Spleen (tissue), 7 donors: ENCODE measurements around the gene PHLPP2.

ENCODE experiments used
- POLR2A ChIP-seq, 3 donors: fragments of 450-650 bp; IDR thresholded peaks; one replicate each; pipeline ENCODE4 v1.5.1; 2017; ENCODE audit warnings: antibody characterized with exemption in 3 of 3, mild to moderate bottlenecking in 1 of 3
- TF ChIP-seq, protein P1 (sequence below), 11 experiments: fragments of 200-600 bp in 7 of 11; fragments of 450-650 bp in 4 of 11; sonication (generic) in 4 of 11; IDR thresholded peaks in 8 of 11; conservative IDR thresholded peaks in 3 of 11; 1 replicate in 7 of 11; 2 replicates in 4 of 11; pipeline versions ENCODE4 v1.4.0 to v1.8.0; 2016 to 2021; ENCODE audit warnings: antibody characterized with exemption in 11 of 11, inconsistent platforms in 4 of 11, mild to moderate bottlenecking in 1 of 11
- donor health status: DM: no; HTN: no; CAD: no; lungs with moderate emphysema.
- donor health status: DM: no; HTN: no; CAD: no.
- donor health status: DM: no; HTN: no; CAD: no.

DNA sequence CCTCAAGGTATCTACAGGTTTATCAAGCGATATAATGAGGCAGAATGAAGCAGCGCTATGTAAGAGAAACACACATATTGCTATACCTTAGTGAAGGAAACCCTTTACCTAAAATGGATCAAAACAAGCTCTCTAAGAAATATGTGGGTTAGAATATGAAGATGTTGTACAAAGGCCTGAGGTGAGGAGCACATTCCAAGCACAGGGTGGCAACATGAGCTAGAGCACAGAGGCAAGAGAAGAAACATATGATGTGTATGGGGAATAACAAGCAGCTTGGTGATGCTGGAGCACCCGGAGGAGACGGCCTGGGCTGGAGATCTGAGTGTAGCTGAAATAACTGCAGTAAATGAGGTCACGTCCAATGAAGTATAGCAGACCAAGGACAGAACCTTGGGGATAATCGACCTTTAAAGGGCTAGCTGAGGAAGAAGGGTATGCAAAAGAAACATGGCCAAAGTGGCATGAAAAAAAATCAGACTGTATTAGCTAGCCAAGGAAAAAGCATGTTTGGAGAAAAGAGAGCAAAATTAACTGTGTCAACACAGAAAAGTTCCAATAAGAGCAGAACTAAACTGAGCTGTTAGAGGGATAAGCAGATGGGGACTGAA, 54.5 kb downstream of the PHLPP2 start:
- TF ChIP-seq POLR2A (IDR thresholded peaks at IDR 0.05): no peak
- TF ChIP-seq, protein P1, sequence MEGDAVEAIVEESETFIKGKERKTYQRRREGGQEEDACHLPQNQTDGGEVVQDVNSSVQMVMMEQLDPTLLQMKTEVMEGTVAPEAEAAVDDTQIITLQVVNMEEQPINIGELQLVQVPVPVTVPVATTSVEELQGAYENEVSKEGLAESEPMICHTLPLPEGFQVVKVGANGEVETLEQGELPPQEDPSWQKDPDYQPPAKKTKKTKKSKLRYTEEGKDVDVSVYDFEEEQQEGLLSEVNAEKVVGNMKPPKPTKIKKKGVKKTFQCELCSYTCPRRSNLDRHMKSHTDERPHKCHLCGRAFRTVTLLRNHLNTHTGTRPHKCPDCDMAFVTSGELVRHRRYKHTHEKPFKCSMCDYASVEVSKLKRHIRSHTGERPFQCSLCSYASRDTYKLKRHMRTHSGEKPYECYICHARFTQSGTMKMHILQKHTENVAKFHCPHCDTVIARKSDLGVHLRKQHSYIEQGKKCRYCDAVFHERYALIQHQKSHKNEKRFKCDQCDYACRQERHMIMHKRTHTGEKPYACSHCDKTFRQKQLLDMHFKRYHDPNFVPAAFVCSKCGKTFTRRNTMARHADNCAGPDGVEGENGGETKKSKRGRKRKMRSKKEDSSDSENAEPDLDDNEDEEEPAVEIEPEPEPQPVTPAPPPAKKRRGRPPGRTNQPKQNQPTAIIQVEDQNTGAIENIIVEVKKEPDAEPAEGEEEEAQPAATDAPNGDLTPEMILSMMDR (IDR thresholded peaks at IDR 0.05 in 8 of 11, conservative IDR thresholded peaks at IDR 0.05 in 3 of 11): no peak
